ENCODE results near the gene KRT36.

- TF ChIP-seq CTCF (IDR thresholded peaks at IDR 0.05) (no peak), POLR2A (IDR thresholded peaks at IDR 0.05) (no peak)
These were observed 6.2 kb downstream of the KRT36 start for GRCh38 chr17:41483531-41483930.

Data from Peyer's patch (tissue), 4 donors.